Measurements from ENCODE around the gene GPS1.

Gene GPS1

GRCh38 chr17:82070611-82071010 lies 18.9 kb downstream of the GPS1 start:
- Histone ChIP-seq H3K36me3 (ENCODE audit: control insufficient read depth, insufficient read depth, low read length) (no peaks in the 10 kb centered on the region), H3K9ac (ENCODE audit: low read length) (no peak overlapping the region), H3K4ac (ENCODE audit: low read depth, low read length) (no peak overlapping the region), H3K4me2 (ENCODE audit: low read length) (no peak overlapping the region), H3K23ac (ENCODE audit: low read length) (no peak overlapping the region), H4K8ac (ENCODE audit: low read depth, low read length) (no peak overlapping the region), H3K27me3 (ENCODE audit: insufficient read depth, low read length, poor library complexity) (no peaks in the 10 kb centered on the region), H3K4me3 (ENCODE audit: low read length) (no peak overlapping the region), H4K5ac (ENCODE audit: low read length) (no peak overlapping the region), H2BK5ac (ENCODE audit: low read length) (no peak overlapping the region), H3K27ac (ENCODE audit: low read depth, low read length) (no peak overlapping the region), H2BK15ac (replicated peaks; ENCODE audit: low read depth) (no peak overlapping the region), H3K79me2 (ENCODE audit: control insufficient read depth, insufficient read depth, low read length) (no peaks in the 10 kb centered on the region), H3K56ac (ENCODE audit: low read length) (no peak overlapping the region), H3K79me1 (ENCODE audit: low read length) (no peaks in the 10 kb centered on the region), H2BK120ac (ENCODE audit: low read depth, low read length) (no peak overlapping the region), H2AK5ac (ENCODE audit: low read length) (no peak overlapping the region), H3K4me1 (ENCODE audit: control insufficient read depth, low read depth, low read length) (no peaks in the 10 kb centered on the region), H3K18ac (ENCODE audit: low read length) (no peak overlapping the region)
- no peak for DNase-seq

- no peaks in the 10 kb centered on the region for H3K27me3 ChIP-seq (ENCODE audit: insufficient read depth, low read length, poor library complexity)
- no peak overlapping the region for H4K5ac ChIP-seq (ENCODE audit: low read length)
- no peak overlapping the region for H3K18ac ChIP-seq (ENCODE audit: low read length)
- H3K4ac ChIP-seq (ENCODE audit: low read depth, low read length): no peak overlapping the region
- no peaks in the 10 kb centered on the region for H3K36me3 ChIP-seq (ENCODE audit: control insufficient read depth, insufficient read depth, low read length)
- H3K79me1 ChIP-seq (ENCODE audit: low read length): no peaks in the 10 kb centered on the region
- H3K56ac ChIP-seq (ENCODE audit: low read length): no peak overlapping the region
- H2BK15ac ChIP-seq (replicated peaks; ENCODE audit: low read depth): no peak overlapping the region
- no peaks in the 10 kb centered on the region for H3K4me1 ChIP-seq (ENCODE audit: control insufficient read depth, low read depth, low read length)
- no peak overlapping the region for H2BK5ac ChIP-seq (ENCODE audit: low read length)
- H2AK5ac ChIP-seq (ENCODE audit: low read length): no peak overlapping the region
- no peak overlapping the region for H2BK120ac ChIP-seq (ENCODE audit: low read depth, low read length)
- H3K9ac ChIP-seq (ENCODE audit: low read length): no peak overlapping the region
- no CpG with 5 or more reads among the region's 6 CpGs for WGBS (ENCODE audit: extremely low coverage, insufficient coverage, low lambda C conversion rate)
- H3K23ac ChIP-seq (ENCODE audit: low read length): no peak overlapping the region
- DNase-seq: no peak
- no peak overlapping the region for H3K4me2 ChIP-seq (ENCODE audit: low read length)
- H4K8ac ChIP-seq (ENCODE audit: low read depth, low read length): no peak overlapping the region
- no peaks in the 10 kb centered on the region for H3K79me2 ChIP-seq (ENCODE audit: control insufficient read depth, insufficient read depth, low read length)
- no peak overlapping the region for H3K4me3 ChIP-seq (ENCODE audit: low read length)
- no peak overlapping the region for H3K27ac ChIP-seq (ENCODE audit: low read depth, low read length)
Observed at GRCh38 chr17:82072827-82073226, 21.1 kb downstream of the GPS1 start.

GRCh38 chr17:82073446-82073845 lies 21.7 kb downstream of the GPS1 start:
- no peak overlapping the region for H3K4me2 ChIP-seq (ENCODE audit: low read length)

GRCh38 chr17:82076018-82076784 lies 24.5 kb downstream of the GPS1 start:
- no peaks in the 10 kb centered on the region for H3K79me2 ChIP-seq (ENCODE audit: control insufficient read depth, insufficient read depth, low read length)
- no peak for DNase-seq
- H2BK15ac ChIP-seq (replicated peaks; ENCODE audit: low read depth): no peak overlapping the region

More at GRCh38 chr17:82073446-82073845, 21.7 kb downstream of the GPS1 start:
- H2BK15ac ChIP-seq (replicated peaks; ENCODE audit: low read depth): no peak overlapping the region
- H3K9ac ChIP-seq (ENCODE audit: low read length): no peak overlapping the region
- no peak overlapping the region for H2BK120ac ChIP-seq (ENCODE audit: low read depth, low read length)
- H3K79me2 ChIP-seq (ENCODE audit: control insufficient read depth, insufficient read depth, low read length): no peaks in the 10 kb centered on the region
- H3K79me1 ChIP-seq (ENCODE audit: low read length): no peaks in the 10 kb centered on the region
- no peaks in the 10 kb centered on the region for H3K27me3 ChIP-seq (ENCODE audit: insufficient read depth, low read length, poor library complexity)
- H3K27ac ChIP-seq (ENCODE audit: low read depth, low read length): no peak overlapping the region
- no peak overlapping the region for H3K4me3 ChIP-seq (ENCODE audit: low read length)
- no peaks in the 10 kb centered on the region for H3K36me3 ChIP-seq (ENCODE audit: control insufficient read depth, insufficient read depth, low read length)
- H3K4ac ChIP-seq (ENCODE audit: low read depth, low read length): no peak overlapping the region
- H3K4me1 ChIP-seq (ENCODE audit: control insufficient read depth, low read depth, low read length): no peaks in the 10 kb centered on the region
- no CpG with 5 or more reads among the region's 9 CpGs for WGBS (ENCODE audit: extremely low coverage, insufficient coverage, low lambda C conversion rate)
- H4K8ac ChIP-seq (ENCODE audit: low read depth, low read length): no peak overlapping the region
- H2BK5ac ChIP-seq (ENCODE audit: low read length): no peak overlapping the region
- H3K18ac ChIP-seq (ENCODE audit: low read length): no peak overlapping the region
- no peak overlapping the region for H2AK5ac ChIP-seq (ENCODE audit: low read length)
- no peak overlapping the region for H3K23ac ChIP-seq (ENCODE audit: low read length)
- no peak overlapping the region for H3K56ac ChIP-seq (ENCODE audit: low read length)
- no peak for DNase-seq
- H4K5ac ChIP-seq (ENCODE audit: low read length): no peak overlapping the region

GRCh38 chr17:82076785-82077591 lies 25.3 kb downstream of the GPS1 start:
- H4K8ac ChIP-seq (ENCODE audit: low read depth, low read length): no peak overlapping the region
- peaks cover 20% of the 10 kb centered on the region for H3K36me3 ChIP-seq (ENCODE audit: control insufficient read depth, insufficient read depth, low read length)
- no peaks in the 10 kb centered on the region for H3K4me1 ChIP-seq (ENCODE audit: control insufficient read depth, low read depth, low read length)
- H3K4ac ChIP-seq (ENCODE audit: low read depth, low read length): no peak overlapping the region
- H2BK15ac ChIP-seq (replicated peaks; ENCODE audit: low read depth): no peak overlapping the region
- no CpG with 5 or more reads among the region's 21 CpGs for WGBS (ENCODE audit: extremely low coverage, insufficient coverage, low lambda C conversion rate)
- no peak overlapping the region for H3K56ac ChIP-seq (ENCODE audit: low read length)
- H3K79me1 ChIP-seq (ENCODE audit: low read length): no peaks in the 10 kb centered on the region
- no peak overlapping the region for H2AK5ac ChIP-seq (ENCODE audit: low read length)
- H2BK5ac ChIP-seq (ENCODE audit: low read length): no peak overlapping the region
- no peak overlapping the region for H3K23ac ChIP-seq (ENCODE audit: low read length)
- H4K5ac ChIP-seq (ENCODE audit: low read length): no peak overlapping the region
- no peak overlapping the region for H3K9ac ChIP-seq (ENCODE audit: low read length)
- no peaks in the 10 kb centered on the region for H3K79me2 ChIP-seq (ENCODE audit: control insufficient read depth, insufficient read depth, low read length)
- no peak overlapping the region for H3K4me2 ChIP-seq (ENCODE audit: low read length)
- peak overlapping the region; percentile 18 for H3K27ac ChIP-seq (ENCODE audit: low read depth, low read length)
- no peak overlapping the region for H3K4me3 ChIP-seq (ENCODE audit: low read length)
- no peak overlapping the region for H2BK120ac ChIP-seq (ENCODE audit: low read depth, low read length)
- no peak overlapping the region for H3K18ac ChIP-seq (ENCODE audit: low read length)
- no peaks in the 10 kb centered on the region for H3K27me3 ChIP-seq (ENCODE audit: insufficient read depth, low read length, poor library complexity)
- DNase-seq: no peak

More at GRCh38 chr17:82076018-82076784, 24.5 kb downstream of the GPS1 start:
- Histone ChIP-seq H3K18ac (ENCODE audit: low read length) (no peak overlapping the region), H3K27me3 (ENCODE audit: insufficient read depth, low read length, poor library complexity) (no peaks in the 10 kb centered on the region), H3K36me3 (ENCODE audit: control insufficient read depth, insufficient read depth, low read length) (peaks cover 15% of the 10 kb centered on the region), H3K4me2 (ENCODE audit: low read length) (no peak overlapping the region), H3K4ac (ENCODE audit: low read depth, low read length) (no peak overlapping the region), H4K5ac (ENCODE audit: low read length) (no peak overlapping the region), H3K4me1 (ENCODE audit: control insufficient read depth, low read depth, low read length) (no peaks in the 10 kb centered on the region), H4K8ac (ENCODE audit: low read depth, low read length) (no peak overlapping the region), H3K4me3 (ENCODE audit: low read length) (no peak overlapping the region), H3K23ac (ENCODE audit: low read length) (no peak overlapping the region), H3K27ac (ENCODE audit: low read depth, low read length) (peak overlapping the region; percentile 18), H2BK5ac (ENCODE audit: low read length) (no peak overlapping the region), H3K56ac (ENCODE audit: low read length) (no peak overlapping the region), H2AK5ac (ENCODE audit: low read length) (no peak overlapping the region), H3K9ac (ENCODE audit: low read length) (no peak overlapping the region), H2BK120ac (ENCODE audit: low read depth, low read length) (no peak overlapping the region), H3K79me1 (ENCODE audit: low read length) (no peaks in the 10 kb centered on the region)
- no CpG with 5 or more reads among the region's 25 CpGs for WGBS (ENCODE audit: extremely low coverage, insufficient coverage, low lambda C conversion rate)
